GM12878 (cell line): Measurements from ENCODE around the gene DPM2.

Source experiments
- SRF ChIP-seq, 2 experiments: IDR thresholded peaks; 2 replicates each; pipeline ENCODE4 v1.6.1; 2011; ENCODE audit warnings: low read depth in 2 of 2, low read length in 2 of 2, mild to moderate bottlenecking in 1 of 2, moderate library complexity in 1 of 2
- TF ChIP-seq, protein P1 (sequence below): IDR thresholded peaks from 2 replicates; pipeline ENCODE4 v1.6.1; 2012; ENCODE audit warnings: mild to moderate bottlenecking, low read depth, low read length
- TF ChIP-seq, protein P2 (sequence below), 3 experiments: IDR thresholded peaks in 2 of 3; conservative IDR thresholded peaks in 1 of 3; 2 replicates each; pipeline ENCODE4 v1.5.1; 2011; ENCODE audit warnings: low read depth in 3 of 3, low read length in 3 of 3, mild to moderate bottlenecking in 3 of 3, control low read depth in 2 of 3, moderate library complexity in 2 of 3, inconsistent platforms in 1 of 3, mixed read lengths in 1 of 3; ENCODE audit not compliant: control insufficient read depth in 2 of 3, insufficient read depth in 1 of 3; ENCODE audit errors: extremely low read depth in 1 of 3
- TF ChIP-seq, protein P3 (sequence below): fragments of 450-650 bp; IDR thresholded peaks from 2 replicates; pipeline ENCODE4 v1.6.1; 2017; ENCODE audit warnings: mild to moderate bottlenecking, moderate library complexity
- TF ChIP-seq, protein P4 (sequence below): fragments of 450-650 bp; formaldehyde crosslinking; IDR thresholded peaks from 2 replicates; pipeline ENCODE4 v1.4.0; 2022; ENCODE audit warnings: mild to moderate bottlenecking, moderate library complexity

DNA sequence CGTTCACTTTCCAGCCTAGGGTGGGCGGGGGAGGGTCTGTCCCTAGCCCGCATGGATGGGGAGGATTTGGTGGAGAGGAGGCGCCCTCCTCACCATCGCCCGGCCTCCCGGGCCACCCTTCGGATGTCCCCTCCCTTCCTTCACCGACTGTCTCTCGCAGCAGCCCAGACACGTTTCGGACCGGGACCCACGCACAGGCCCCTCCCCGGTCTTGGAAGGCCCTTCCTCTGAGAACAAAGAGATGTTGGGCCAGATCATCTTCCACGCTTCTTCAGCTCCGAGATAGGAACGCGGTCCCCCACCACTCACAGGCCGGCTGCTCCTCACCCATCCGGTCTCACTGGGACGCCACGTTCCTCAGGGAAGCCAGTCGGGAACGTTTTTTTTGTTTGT, 640 bp upstream of the DPM2 start:
- TF ChIP-seq, protein P1, sequence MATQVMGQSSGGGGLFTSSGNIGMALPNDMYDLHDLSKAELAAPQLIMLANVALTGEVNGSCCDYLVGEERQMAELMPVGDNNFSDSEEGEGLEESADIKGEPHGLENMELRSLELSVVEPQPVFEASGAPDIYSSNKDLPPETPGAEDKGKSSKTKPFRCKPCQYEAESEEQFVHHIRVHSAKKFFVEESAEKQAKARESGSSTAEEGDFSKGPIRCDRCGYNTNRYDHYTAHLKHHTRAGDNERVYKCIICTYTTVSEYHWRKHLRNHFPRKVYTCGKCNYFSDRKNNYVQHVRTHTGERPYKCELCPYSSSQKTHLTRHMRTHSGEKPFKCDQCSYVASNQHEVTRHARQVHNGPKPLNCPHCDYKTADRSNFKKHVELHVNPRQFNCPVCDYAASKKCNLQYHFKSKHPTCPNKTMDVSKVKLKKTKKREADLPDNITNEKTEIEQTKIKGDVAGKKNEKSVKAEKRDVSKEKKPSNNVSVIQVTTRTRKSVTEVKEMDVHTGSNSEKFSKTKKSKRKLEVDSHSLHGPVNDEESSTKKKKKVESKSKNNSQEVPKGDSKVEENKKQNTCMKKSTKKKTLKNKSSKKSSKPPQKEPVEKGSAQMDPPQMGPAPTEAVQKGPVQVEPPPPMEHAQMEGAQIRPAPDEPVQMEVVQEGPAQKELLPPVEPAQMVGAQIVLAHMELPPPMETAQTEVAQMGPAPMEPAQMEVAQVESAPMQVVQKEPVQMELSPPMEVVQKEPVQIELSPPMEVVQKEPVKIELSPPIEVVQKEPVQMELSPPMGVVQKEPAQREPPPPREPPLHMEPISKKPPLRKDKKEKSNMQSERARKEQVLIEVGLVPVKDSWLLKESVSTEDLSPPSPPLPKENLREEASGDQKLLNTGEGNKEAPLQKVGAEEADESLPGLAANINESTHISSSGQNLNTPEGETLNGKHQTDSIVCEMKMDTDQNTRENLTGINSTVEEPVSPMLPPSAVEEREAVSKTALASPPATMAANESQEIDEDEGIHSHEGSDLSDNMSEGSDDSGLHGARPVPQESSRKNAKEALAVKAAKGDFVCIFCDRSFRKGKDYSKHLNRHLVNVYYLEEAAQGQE, result no peak
- TF ChIP-seq, protein P2, sequence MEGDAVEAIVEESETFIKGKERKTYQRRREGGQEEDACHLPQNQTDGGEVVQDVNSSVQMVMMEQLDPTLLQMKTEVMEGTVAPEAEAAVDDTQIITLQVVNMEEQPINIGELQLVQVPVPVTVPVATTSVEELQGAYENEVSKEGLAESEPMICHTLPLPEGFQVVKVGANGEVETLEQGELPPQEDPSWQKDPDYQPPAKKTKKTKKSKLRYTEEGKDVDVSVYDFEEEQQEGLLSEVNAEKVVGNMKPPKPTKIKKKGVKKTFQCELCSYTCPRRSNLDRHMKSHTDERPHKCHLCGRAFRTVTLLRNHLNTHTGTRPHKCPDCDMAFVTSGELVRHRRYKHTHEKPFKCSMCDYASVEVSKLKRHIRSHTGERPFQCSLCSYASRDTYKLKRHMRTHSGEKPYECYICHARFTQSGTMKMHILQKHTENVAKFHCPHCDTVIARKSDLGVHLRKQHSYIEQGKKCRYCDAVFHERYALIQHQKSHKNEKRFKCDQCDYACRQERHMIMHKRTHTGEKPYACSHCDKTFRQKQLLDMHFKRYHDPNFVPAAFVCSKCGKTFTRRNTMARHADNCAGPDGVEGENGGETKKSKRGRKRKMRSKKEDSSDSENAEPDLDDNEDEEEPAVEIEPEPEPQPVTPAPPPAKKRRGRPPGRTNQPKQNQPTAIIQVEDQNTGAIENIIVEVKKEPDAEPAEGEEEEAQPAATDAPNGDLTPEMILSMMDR (IDR thresholded peaks at IDR 0.05 in 2 of 3, conservative IDR thresholded peaks at IDR 0.05 in 1 of 3; ENCODE audit: control insufficient read depth in 2 of 3, extremely low read depth in 1 of 3, insufficient read depth in 1 of 3, low read depth in 3 of 3, low read length in 3 of 3), result no peak
- TF ChIP-seq, protein P3, sequence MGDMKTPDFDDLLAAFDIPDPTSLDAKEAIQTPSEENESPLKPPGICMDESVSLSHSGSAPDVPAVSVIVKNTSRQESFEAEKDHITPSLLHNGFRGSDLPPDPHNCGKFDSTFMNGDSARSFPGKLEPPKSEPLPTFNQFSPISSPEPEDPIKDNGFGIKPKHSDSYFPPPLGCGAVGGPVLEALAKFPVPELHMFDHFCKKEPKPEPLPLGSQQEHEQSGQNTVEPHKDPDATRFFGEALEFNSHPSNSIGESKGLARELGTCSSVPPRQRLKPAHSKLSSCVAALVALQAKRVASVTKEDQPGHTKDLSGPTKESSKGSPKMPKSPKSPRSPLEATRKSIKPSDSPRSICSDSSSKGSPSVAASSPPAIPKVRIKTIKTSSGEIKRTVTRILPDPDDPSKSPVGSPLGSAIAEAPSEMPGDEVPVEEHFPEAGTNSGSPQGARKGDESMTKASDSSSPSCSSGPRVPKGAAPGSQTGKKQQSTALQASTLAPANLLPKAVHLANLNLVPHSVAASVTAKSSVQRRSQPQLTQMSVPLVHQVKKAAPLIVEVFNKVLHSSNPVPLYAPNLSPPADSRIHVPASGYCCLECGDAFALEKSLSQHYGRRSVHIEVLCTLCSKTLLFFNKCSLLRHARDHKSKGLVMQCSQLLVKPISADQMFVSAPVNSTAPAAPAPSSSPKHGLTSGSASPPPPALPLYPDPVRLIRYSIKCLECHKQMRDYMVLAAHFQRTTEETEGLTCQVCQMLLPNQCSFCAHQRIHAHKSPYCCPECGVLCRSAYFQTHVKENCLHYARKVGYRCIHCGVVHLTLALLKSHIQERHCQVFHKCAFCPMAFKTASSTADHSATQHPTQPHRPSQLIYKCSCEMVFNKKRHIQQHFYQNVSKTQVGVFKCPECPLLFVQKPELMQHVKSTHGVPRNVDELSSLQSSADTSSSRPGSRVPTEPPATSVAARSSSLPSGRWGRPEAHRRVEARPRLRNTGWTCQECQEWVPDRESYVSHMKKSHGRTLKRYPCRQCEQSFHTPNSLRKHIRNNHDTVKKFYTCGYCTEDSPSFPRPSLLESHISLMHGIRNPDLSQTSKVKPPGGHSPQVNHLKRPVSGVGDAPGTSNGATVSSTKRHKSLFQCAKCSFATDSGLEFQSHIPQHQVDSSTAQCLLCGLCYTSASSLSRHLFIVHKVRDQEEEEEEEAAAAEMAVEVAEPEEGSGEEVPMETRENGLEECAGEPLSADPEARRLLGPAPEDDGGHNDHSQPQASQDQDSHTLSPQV, result no peak
- TF ChIP-seq, protein P4, sequence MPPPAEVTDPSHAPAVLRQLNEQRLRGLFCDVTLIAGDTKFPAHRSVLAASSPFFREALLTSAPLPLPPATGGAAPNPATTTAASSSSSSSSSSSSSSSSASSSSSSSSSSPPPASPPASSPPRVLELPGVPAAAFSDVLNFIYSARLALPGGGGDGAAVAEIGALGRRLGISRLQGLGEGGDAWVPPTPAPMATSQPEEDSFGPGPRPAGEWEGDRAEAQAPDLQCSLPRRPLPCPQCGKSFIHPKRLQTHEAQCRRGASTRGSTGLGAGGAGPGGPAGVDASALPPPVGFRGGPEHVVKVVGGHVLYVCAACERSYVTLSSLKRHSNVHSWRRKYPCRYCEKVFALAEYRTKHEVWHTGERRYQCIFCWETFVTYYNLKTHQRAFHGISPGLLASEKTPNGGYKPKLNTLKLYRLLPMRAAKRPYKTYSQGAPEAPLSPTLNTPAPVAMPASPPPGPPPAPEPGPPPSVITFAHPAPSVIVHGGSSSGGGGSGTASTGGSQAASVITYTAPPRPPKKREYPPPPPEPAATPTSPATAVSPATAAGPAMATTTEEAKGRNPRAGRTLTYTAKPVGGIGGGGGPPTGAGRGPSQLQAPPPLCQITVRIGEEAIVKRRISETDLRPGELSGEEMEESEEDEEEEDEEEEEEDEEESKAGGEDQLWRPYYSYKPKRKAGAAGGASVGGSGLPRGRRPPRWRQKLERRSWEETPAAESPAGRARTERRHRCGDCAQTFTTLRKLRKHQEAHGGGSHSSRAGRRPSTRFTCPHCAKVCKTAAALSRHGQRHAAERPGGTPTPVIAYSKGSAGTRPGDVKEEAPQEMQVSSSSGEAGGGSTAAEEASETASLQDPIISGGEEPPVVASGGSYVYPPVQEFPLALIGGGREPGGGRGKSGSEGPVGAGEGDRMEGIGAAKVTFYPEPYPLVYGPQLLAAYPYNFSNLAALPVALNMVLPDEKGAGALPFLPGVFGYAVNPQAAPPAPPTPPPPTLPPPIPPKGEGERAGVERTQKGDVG (CRISPR knock-in tag), result no peak
- no peak for TF ChIP-seq SRF (IDR thresholded peaks at IDR 0.05; ENCODE audit: low read depth in 2 of 2, low read length in 2 of 2)
